ENCODE measurements around the gene DENND4A. TPM values are rescaled to one million over a fixed set of nuclear protein-coding genes. Genes with fewer than 3 reads are reported as not detected.

Gene DENND4A
- total RNA-seq, 1 donor: 37.6 TPM

DNA sequence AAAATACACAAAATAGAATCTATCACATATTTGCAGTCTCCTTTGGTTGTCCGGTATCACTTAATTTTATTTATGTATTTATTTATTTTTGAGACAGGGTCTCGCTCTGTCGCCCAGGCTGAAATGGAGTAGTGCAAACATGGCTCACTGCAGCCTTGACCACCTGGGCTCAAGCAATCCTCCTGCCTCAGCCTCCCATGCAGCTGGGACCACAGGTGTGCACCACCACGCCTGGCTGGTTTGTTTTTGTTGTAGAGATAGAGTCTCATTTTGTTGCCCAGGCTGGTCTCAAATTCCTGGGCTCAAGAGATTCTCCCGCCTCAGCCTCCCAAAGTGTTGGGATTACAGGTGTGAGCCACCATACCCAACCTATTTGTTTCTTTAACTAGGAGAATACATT is 33.9 kb downstream of the DENND4A start:
- H3K4me3 ChIP-seq (ENCODE audit: low read depth, low read length): no peak overlapping the region
- DNase-seq (ENCODE audit: low read depth): no peak
- TF ChIP-seq CTCF (IDR thresholded peaks at IDR 0.05; ENCODE audit: insufficient read depth, low read depth, low read length): no peak

- peak; percentile 55 for DNase-seq (ENCODE audit: low read depth)
- no peak for TF ChIP-seq CTCF (IDR thresholded peaks at IDR 0.05; ENCODE audit: insufficient read depth, low read depth, low read length)
Observed at GRCh38 chr15:65757256-65757655, 34.8 kb downstream of the DENND4A start.

DNA sequence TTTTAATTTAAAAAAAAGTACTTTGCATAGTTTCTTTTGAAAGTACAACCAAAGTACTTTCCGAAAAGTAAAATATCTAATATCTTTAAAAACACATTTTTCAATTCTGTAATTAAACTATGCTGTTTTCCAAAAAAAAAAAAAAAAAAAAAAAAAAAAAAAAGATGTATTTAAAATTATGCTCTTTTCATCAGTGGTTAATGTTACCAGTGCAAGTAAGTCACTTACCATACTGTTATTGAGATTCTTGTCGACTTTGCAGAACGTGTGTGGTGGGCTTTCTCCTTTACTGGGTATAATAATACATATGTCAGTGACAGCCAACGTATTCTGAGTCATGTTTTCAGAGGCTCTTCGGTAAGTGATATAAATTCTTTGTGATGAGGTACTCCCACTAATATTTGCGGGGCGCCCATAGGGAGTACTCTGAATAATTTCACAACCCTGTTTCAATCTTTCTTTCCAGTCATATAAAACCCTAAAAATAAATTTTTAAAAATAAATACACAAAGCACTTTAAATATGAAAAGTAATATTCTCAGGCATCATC is 39.9 kb downstream of the DENND4A start:
- H3K4me3 ChIP-seq (ENCODE audit: low read depth, low read length): no peak overlapping the region
- DNase-seq (ENCODE audit: low read depth): no peak

More at GRCh38 chr15:65757256-65757655, 34.8 kb downstream of the DENND4A start:
- no peak overlapping the region for H3K4me3 ChIP-seq (ENCODE audit: low read depth, low read length)

GRCh38 chr15:65751431-65751830 is 40.7 kb downstream of the DENND4A start:
- DNase-seq (ENCODE audit: low read depth): no peak
- TF ChIP-seq CTCF (IDR thresholded peaks at IDR 0.05; ENCODE audit: insufficient read depth, low read depth, low read length): no peak
- no peak overlapping the region for H3K4me3 ChIP-seq (ENCODE audit: low read depth, low read length)

More for the DNA sequence above, 39.9 kb downstream of the DENND4A start:
- no peak for TF ChIP-seq CTCF (IDR thresholded peaks at IDR 0.05; ENCODE audit: insufficient read depth, low read depth, low read length)

DNA sequence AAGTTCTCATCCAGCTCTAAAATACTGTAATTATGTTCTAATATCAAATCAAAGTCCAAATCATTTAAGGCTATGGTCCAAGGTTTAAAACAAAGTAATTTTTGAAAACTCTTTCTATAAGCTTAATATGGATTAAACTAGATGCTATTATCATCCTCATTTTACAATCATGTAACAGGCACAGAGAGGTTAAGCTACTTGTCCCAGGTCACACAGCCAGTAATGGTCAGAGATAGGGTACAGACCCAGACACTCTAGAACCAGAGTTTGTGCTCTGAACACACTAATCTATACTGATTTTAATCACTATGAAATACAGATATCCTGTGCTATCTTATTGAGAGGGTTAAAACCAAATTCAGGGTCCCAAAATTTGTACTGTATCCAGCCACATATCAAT is 44.8 kb downstream of the DENND4A start:
- no peak overlapping the region for H3K4me3 ChIP-seq (ENCODE audit: low read depth, low read length)
- TF ChIP-seq CTCF (IDR thresholded peaks at IDR 0.05; ENCODE audit: insufficient read depth, low read depth, low read length): no peak
- no peak for DNase-seq (ENCODE audit: low read depth)

DNA sequence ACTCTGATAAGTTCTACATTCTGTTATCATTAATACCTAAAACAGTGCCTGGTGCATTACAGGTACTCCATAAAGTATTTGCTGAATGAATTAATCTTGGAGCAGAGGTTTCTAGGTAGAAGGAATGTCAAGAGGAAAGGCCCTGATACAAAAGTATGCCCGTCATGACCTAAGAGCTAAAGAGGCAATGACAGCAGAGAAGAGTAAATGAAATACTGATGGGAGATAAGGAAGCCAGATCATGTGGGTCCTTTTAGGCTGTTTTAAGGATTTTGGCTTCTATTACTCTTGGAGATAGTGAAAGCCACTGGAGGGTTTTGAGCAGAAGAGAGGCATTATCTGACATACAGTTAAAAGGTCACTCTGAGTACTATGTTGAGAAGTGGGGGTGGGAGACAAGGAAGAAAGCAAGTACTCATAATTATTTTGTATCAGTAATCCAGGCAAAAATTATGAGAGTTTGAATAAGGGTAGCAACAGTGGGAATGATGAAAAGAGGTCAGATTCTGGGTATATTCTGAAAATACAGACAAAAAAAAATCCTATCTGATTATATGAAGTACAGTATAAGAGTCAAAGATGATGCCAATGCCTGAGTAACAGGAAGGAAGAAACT is 48.3 kb downstream of the DENND4A start:
- no peak overlapping the region for H3K4me3 ChIP-seq (ENCODE audit: low read depth, low read length)
- no peak for TF ChIP-seq CTCF (IDR thresholded peaks at IDR 0.05; ENCODE audit: insufficient read depth, low read depth, low read length)
- DNase-seq (ENCODE audit: low read depth): no peak

DNA sequence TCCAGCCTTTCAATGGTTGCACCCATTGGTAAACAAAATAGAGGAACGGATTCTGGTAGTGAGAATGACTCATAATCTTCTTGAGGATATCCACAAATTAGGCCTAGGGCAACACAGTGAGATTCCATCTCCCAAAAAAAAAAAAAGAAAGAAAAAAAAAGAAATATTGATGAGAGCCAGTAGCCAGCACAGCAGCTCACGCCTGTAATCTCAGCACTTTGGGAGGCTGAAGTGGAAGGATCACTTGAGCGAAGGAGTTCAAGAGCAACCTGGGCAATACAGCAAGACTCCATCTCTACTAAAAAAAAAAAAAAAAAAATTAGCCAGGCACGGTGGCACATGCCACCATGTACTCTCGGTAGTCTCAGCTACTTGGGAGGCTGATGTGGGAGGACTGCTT is 51.9 kb downstream of the DENND4A start:
- no peak for DNase-seq (ENCODE audit: low read depth)
- TF ChIP-seq CTCF (IDR thresholded peaks at IDR 0.05; ENCODE audit: insufficient read depth, low read depth, low read length): no peak
- no peak overlapping the region for H3K4me3 ChIP-seq (ENCODE audit: low read depth, low read length)
